ENCODE data around the gene TIGD2.

DNA sequence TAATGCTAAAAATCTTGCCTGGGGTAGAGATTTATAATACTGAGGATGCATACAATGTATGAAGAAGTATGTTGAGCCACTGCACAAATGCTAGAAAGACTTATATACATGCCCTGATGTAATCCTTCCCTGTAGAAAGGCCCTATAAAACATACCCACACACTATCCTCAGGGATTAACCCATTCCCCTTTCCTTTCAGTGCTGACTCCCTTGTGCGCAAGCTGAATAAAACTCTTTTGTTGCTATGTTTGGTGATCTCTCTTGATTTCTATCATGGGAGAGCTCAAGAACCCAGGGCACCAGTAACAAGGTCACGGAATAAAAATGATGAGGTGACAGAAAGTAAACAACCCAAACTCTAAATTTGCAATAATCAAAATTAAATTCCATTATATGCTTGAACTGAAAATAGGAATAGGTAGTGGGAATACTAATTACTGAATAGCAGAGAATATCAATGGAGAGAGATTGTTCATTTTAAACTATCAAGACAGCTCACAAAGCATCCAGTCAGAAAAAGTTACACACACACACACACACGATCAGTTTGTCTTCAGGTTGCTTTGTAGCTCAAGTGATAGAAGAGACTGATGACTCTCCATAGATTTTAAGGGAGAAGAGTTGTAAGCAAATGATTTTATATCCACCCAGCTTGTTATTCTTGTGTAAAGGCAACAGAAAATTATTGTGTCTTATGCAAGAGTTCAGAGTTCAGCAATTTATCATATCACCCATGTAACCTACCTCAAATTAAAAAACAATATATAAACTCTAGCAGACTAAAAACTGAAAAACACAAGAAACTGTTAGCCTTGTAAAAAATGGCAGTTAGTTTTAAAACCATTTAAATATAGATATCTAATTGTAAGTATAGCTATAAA is 14.8 kb downstream of the TIGD2 start:
- TF ChIP-seq EZH2 (IDR thresholded peaks at IDR 0.05; ENCODE audit: borderline replicate concordance, low read length) = no peak
- TF ChIP-seq, protein P1, sequence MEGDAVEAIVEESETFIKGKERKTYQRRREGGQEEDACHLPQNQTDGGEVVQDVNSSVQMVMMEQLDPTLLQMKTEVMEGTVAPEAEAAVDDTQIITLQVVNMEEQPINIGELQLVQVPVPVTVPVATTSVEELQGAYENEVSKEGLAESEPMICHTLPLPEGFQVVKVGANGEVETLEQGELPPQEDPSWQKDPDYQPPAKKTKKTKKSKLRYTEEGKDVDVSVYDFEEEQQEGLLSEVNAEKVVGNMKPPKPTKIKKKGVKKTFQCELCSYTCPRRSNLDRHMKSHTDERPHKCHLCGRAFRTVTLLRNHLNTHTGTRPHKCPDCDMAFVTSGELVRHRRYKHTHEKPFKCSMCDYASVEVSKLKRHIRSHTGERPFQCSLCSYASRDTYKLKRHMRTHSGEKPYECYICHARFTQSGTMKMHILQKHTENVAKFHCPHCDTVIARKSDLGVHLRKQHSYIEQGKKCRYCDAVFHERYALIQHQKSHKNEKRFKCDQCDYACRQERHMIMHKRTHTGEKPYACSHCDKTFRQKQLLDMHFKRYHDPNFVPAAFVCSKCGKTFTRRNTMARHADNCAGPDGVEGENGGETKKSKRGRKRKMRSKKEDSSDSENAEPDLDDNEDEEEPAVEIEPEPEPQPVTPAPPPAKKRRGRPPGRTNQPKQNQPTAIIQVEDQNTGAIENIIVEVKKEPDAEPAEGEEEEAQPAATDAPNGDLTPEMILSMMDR (conservative IDR thresholded peaks at IDR 0.05 in 1 of 2, IDR thresholded peaks at IDR 0.05 in 1 of 2; ENCODE audit: extremely low read depth in 1 of 2, insufficient read depth in 1 of 2, low read depth in 1 of 2, low read length in 2 of 2) = no peak
